Measurements from ENCODE around the gene SYCE1. TPM values are rescaled to one million over a fixed set of nuclear protein-coding genes. Genes with fewer than 3 reads are reported as not detected.
"Not testable (repeated sequence)": the region's sequence is repeated elsewhere in the genome, so short reads cannot be mapped to it uniquely, and the experiment has no call there.

SYCE1 gene, protein sequence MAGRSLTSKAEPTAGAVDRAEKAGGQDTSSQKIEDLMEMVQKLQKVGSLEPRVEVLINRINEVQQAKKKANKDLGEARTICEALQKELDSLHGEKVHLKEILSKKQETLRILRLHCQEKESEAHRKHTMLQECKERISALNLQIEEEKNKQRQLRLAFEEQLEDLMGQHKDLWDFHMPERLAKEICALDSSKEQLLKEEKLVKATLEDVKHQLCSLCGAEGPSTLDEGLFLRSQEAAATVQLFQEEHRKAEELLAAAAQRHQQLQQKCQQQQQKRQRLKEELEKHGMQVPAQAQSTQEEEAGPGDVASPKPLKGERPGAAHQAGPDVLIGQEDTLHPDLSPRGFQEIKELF
- total RNA-seq: 1 to 10 TPM in 1 of 4 donors, not detected in 3; 5.9 TPM

DNA sequence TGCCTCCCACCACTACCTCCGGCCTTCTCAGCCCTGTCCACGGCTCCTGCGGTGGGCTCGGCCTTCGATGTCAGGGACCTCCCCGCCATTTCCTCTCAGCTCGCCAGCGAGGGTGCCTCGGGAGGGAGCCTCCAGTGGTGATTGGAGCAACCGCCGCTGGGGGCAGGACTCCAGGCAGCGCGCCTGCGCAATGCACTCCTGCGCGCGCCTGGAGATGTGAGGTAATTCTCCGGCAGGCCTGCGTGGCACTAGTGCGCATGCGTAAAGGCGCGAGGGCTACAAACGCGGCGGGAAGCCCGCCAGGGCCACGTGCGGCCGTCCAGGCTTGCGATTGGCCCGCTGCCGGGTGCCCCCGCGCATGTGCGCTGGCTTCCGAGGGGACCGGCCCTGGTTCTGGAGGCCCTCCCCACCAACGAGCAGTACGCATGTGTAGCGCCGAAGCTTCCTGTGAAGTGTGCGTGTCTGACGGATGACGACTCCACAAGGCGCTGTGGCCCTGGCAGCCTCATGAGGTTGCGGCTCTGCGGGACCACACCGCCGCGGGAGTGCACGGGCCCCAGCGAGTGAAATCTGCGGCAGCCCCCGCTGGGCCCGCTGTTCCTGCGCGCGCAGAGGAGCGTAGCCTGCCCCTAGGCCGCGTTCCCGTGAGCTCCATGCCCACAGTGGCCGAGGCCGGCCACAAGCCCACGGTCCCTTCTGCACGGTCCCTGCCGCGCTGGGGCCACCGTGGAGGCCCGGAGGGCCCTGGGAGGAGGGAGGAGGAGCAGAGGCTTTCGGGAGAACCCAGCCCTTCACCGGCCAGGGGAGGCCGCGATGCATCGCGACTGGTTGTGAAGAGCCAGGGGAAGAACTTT is at the start of gene SYCE1:
TSS of gene SYCE1 (minus strand) at position 143 of the 854 bp plus-strand sequence. CDS start at position 89, 54 bp downstream.
- TF ChIP-seq POLR2A (IDR thresholded peaks at IDR 0.05): no peak
- 67% methylated on average over 41 of the region's 77 CpGs for WGBS
- Histone ChIP-seq H3K9me3 (no peaks in the 10 kb centered on the region), H3K4me1 (no peaks in the 10 kb centered on the region), H3K36me3 (no peaks in the 10 kb centered on the region), H3K27me3 (peaks cover 25% of the 10 kb centered on the region), H3K4me3 (no peak within 1 kb of the TSS), H3K27ac (no peak within 1 kb of the TSS)
- DNase-seq (ENCODE audit: low spot score in 2 of 2): peak in 1 of 2 donors; percentile 88

DNA sequence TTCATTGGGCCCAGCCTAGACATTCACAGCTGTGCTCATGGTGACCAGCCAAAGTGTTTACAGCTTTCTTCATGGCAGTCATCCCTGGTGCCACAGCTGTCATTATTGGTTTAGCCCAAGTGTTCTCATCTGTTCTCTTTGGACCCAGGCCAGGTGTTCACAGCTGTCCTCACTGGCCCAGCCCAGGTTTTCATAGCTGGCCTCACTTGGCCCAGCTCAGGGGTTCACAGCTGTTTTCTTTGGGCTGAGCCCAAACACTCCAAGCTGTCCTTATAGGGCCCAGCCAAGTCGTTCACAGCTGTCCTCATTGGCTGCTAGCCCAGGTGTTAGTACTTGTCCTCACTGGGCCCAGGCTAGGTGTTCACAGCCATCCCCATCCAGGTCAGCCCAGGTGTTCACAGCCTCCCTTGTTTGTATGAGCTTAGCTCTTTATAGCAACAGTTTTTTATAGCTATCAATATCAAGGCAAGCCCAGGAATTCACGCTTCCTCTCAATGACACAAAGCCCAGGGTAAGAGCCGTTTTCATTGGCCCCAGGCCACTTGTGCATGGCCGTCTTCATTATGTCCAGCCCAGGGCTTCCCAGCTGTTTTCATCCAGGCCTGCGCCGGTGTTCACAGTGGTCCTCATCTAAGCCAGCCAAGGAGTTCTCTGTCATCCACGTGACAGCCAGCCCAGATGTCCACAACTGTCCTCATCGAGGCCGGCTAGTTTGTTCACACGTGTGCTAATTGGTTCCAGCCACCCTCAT is 49.6 kb upstream of the SYCE1 start:
- Histone ChIP-seq H3K27ac (no peak overlapping the region), H3K4me1 (no peaks in the 10 kb centered on the region), H3K27me3 (peaks cover 3% of the 10 kb centered on the region), H3K36me3 (no peaks in the 10 kb centered on the region), H3K4me3 (no peak overlapping the region), H3K9me3 (no peaks in the 10 kb centered on the region)
- WGBS: 71% methylated on average over 10 of the region's 10 CpGs
- no peak for DNase-seq (ENCODE audit: low spot score in 2 of 2)
- no peak for TF ChIP-seq CTCF (IDR thresholded peaks at IDR 0.05)
- TF ChIP-seq POLR2A (IDR thresholded peaks at IDR 0.05): no peak
- no peak for TF ChIP-seq POLR2AphosphoS5 (IDR thresholded peaks at IDR 0.05)

DNA sequence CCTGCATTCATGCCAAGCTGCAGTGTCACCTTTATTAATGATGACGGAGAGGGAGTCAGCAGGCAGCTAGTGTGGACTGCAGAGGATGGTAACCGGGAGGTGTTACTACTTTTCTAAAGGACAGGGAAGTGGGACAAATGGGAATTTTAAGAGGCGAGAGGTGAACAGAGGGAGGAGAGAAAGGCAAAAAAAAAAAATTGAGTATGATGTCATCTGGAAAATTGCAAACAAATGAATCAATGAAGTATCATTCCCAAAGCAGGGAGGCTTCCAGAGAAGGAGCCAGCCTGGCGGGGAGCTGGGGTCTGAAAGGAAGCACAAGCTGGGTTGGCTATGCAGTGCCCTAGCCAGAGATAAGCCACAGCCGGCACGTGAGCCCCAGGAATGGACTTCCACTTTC is 48.3 kb upstream of the SYCE1 start:
- H3K36me3 ChIP-seq: no peaks in the 10 kb centered on the region
- no peak for TF ChIP-seq EP300 (IDR thresholded peaks at IDR 0.05)
- no peaks in the 10 kb centered on the region for H3K4me1 ChIP-seq
- H3K9me3 ChIP-seq: no peaks in the 10 kb centered on the region
- DNase-seq (ENCODE audit: low spot score in 2 of 2): no peak
- peaks cover 7% of the 10 kb centered on the region for H3K27me3 ChIP-seq
- WGBS: 68% methylated on average over 6 of the region's 6 CpGs
- H3K4me3 ChIP-seq: no peak overlapping the region
- H3K27ac ChIP-seq: no peak overlapping the region

DNA sequence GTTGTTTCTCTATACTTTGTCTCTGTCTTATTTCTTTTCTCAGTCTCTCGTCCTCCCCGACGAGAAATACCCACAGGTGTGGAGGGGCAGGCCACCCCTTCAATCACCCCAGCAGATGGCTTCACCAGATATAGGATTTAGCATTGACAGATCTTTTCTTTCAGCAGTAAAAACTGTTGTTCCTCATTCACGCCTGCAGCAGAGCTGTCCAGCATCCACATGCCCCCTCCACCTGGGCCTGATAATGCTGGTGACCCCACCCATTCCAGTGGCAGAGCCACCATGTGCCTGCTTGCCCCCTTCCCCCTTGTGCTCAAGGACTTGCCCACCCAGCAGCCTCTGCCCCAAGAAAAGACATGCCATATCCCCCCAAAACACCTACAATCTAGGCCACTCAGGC is 45.7 kb upstream of the SYCE1 start:
- no peaks in the 10 kb centered on the region for H3K9me3 ChIP-seq
- H3K27me3 ChIP-seq: peaks cover 20% of the 10 kb centered on the region
- H3K36me3 ChIP-seq: no peaks in the 10 kb centered on the region
- H3K27ac ChIP-seq: no peak overlapping the region
- H3K4me1 ChIP-seq: no peaks in the 10 kb centered on the region
- no peak overlapping the region for H3K4me3 ChIP-seq
- 63% methylated on average over 4 of the region's 4 CpGs for WGBS
- no peak for TF ChIP-seq CTCF (IDR thresholded peaks at IDR 0.05)
- no peak for TF ChIP-seq POLR2AphosphoS5 (IDR thresholded peaks at IDR 0.05)
- TF ChIP-seq EP300 (IDR thresholded peaks at IDR 0.05): no peak
- no peak for TF ChIP-seq POLR2A (IDR thresholded peaks at IDR 0.05)
- DNase-seq (ENCODE audit: low spot score in 2 of 2): no peak

GRCh38 chr10:133608855-133609254 is 43.5 kb upstream of the SYCE1 start:
- H3K27ac ChIP-seq: no peak overlapping the region
- peaks cover 34% of the 10 kb centered on the region for H3K27me3 ChIP-seq
- H3K9me3 ChIP-seq: no peaks in the 10 kb centered on the region
- no peak for DNase-seq (ENCODE audit: low spot score in 2 of 2)
- H3K4me3 ChIP-seq: no peak overlapping the region
- TF ChIP-seq POLR2AphosphoS5 (IDR thresholded peaks at IDR 0.05): no peak
- TF ChIP-seq POLR2A (IDR thresholded peaks at IDR 0.05): no peak
- no peak for TF ChIP-seq EP300 (IDR thresholded peaks at IDR 0.05)
- peak; percentile 12 to 23 for TF ChIP-seq CTCF (IDR thresholded peaks at IDR 0.05)
- no peaks in the 10 kb centered on the region for H3K4me1 ChIP-seq
- WGBS: 35% methylated on average over 3 of the region's 3 CpGs
- no peaks in the 10 kb centered on the region for H3K36me3 ChIP-seq

DNA sequence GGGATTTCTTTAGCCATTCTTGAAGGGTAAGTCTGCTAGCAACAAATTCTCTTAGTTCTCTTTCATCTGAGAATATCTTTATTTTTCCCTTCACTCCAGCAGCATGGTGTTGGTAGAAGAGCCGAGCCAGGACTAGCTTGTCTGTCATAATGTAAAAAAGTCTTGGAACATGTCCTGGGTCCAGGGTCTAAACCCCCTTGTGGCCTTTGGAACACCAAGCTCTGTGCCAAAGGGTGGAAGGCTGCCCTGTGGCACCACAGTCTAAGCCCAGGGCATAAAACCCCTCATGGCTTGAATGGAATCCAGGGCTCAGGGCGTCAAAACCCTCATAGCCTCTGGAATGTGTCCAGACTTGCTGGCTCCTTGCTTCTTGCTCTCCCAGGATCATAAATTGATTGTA is 38.1 kb upstream of the SYCE1 start:
- H3K4me1 ChIP-seq; H3K36me3 ChIP-seq; H3K9me3 ChIP-seq; H3K27ac ChIP-seq; DNase-seq (ENCODE audit: low spot score in 2 of 2); H3K4me3 ChIP-seq: not testable (repeated sequence)
- peaks cover 61% of the 10 kb centered on the region for H3K27me3 ChIP-seq
- 77% methylated on average over 2 of the region's 2 CpGs for WGBS

Data from suprapubic skin (tissue), 4 donors.